HG03457 (cell line): ENCODE data around the gene UBE2D2.
"Not testable (repeated sequence)": the region's sequence is repeated elsewhere in the genome, so short reads cannot be mapped to it uniquely, and the experiment has no call there.

ENCODE experiments used
- ATAC-seq: cut with Tn5 transposase; IDR thresholded peaks from one replicate; pipeline ENCODE4 v1.9.1; 2021; ENCODE audit warnings: moderate number of reproducible peaks; ENCODE audit not compliant: unreplicated experiment

The UBE2D2 gene

GRCh38 chr5:139578325-139578724 lies 17.2 kb downstream of the UBE2D2 start:
- ATAC-seq = no peak

- ATAC-seq = not testable (repeated sequence)
Observed at GRCh38 chr5:139582181-139582580, 21.0 kb downstream of the UBE2D2 start.

GRCh38 chr5:139584137-139584536 lies 23.0 kb downstream of the UBE2D2 start:
- ATAC-seq = no peak

- not testable (repeated sequence) for ATAC-seq
Observed at GRCh38 chr5:139588116-139588515, 27.0 kb downstream of the UBE2D2 start.

- ATAC-seq = no peak
Observed at GRCh38 chr5:139588962-139589361, 27.8 kb downstream of the UBE2D2 start.

GRCh38 chr5:139592289-139592688 lies 31.1 kb downstream of the UBE2D2 start:
- ATAC-seq = no peak

GRCh38 chr5:139593076-139593475 lies 31.9 kb downstream of the UBE2D2 start:
- not testable (repeated sequence) for ATAC-seq

- no peak for ATAC-seq
Observed at GRCh38 chr5:139593716-139594319, 32.7 kb downstream of the UBE2D2 start.

GRCh38 chr5:139597134-139597533 lies 36.0 kb downstream of the UBE2D2 start:
- ATAC-seq = no peak

- not testable (repeated sequence) for ATAC-seq
Observed at GRCh38 chr5:139598601-139598965, 37.4 kb downstream of the UBE2D2 start.

GRCh38 chr5:139600336-139600949 lies 39.3 kb downstream of the UBE2D2 start:
- ATAC-seq = no peak

GRCh38 chr5:139601429-139601828 lies 40.3 kb downstream of the UBE2D2 start:
- no peak for ATAC-seq

- not testable (repeated sequence) for ATAC-seq
Observed at GRCh38 chr5:139601948-139602347, 40.8 kb downstream of the UBE2D2 start.

GRCh38 chr5:139605887-139606286 lies 44.7 kb downstream of the UBE2D2 start:
- no peak for ATAC-seq

GRCh38 chr5:139611703-139612584 lies 50.8 kb downstream of the UBE2D2 start:
- no peak for ATAC-seq

GRCh38 chr5:139619861-139620260 lies 58.7 kb downstream of the UBE2D2 start:
- ATAC-seq = no peak

- ATAC-seq = not testable (repeated sequence)
Observed at GRCh38 chr5:139625398-139625797, 64.3 kb downstream of the UBE2D2 start.

GRCh38 chr5:139630855-139631254 lies 69.7 kb downstream of the UBE2D2 start:
- ATAC-seq = no peak

- no peak for ATAC-seq
Observed at GRCh38 chr5:139631520-139632165, 70.5 kb downstream of the UBE2D2 start.

GRCh38 chr5:139633295-139634027 lies 72.3 kb downstream of the UBE2D2 start:
- ATAC-seq = no peak

GRCh38 chr5:139634028-139634325 lies 72.8 kb downstream of the UBE2D2 start:
- ATAC-seq = no peak
